GM12878 (cell line): ENCODE data around the gene SCCPDH. TPM values are rescaled to one million over a fixed set of nuclear protein-coding genes. Genes with fewer than 3 reads are reported as not detected.

Source experiments
- ATAC-seq: fragments of 200-7000 bp; cut with Tn5 transposase; 3 replicates; pipeline ENCODE4 v1.9.1; 2020; ENCODE audit warnings: mild to moderate bottlenecking, moderate library complexity
- BruUV-seq: library from RNA; stranded (reverse); fragments of 400-500 nt; replicated peaks from 2 replicates; lab custom pipeline; 2021; lab: Mats Ljungman, UMichigan
- CTCF ChIA-PET: fragments of 300-600 bp; sonication (Branson Sonifier 250); formaldehyde crosslinking; extraction: SDS; loops from one replicate; lab custom pipeline; 2021; ENCODE audit warnings: inconsistent platforms; lab: Yijun Ruan, JAX
- POLR2A ChIA-PET: fragments of 350-600 bp; formaldehyde crosslinking; extraction: SDS; loops from one replicate; lab custom pipeline; 2021; ENCODE audit warnings: inconsistent platforms; lab: Charles Lee
- RAD21 ChIA-PET: fragments of 300-600 bp; sonication (Branson Sonifier 250); formaldehyde crosslinking; loops from one replicate; lab custom pipeline; 2023; ENCODE audit warnings: antibody characterized with exemption; ENCODE audit not compliant: unreplicated experiment; lab: Charles Lee
- SMC1A ChIA-PET: fragments of 300-600 bp; sonication (Branson Sonifier 250); formaldehyde crosslinking; loops from one replicate; lab custom pipeline; 2023; ENCODE audit not compliant: unreplicated experiment, uncharacterized antibody; lab: Charles Lee
- DNase-seq: peaks from one replicate; pipeline ENCODE4 v3.0.0-alpha.2; 2011; ENCODE audit warnings: low read depth, low spot score
- FAIRE-seq: peaks from 3 replicates; lab custom pipeline; 2011; peaks lifted over from hg19 to GRCh38; lab: Jason Lieb, UNC
- H2AFZ ChIP-seq: 2 replicates; pipeline ENCODE4 v1.6.0; 2011; ENCODE audit warnings: low read depth, low read length, control low read depth; ENCODE audit not compliant: control insufficient read depth
- H3K27ac ChIP-seq: 2 replicates; pipeline ENCODE4 v1.5.1; 2011; ENCODE audit warnings: control low read depth; ENCODE audit not compliant: control insufficient read depth, insufficient read depth
- H3K27me3 ChIP-seq, 2 experiments: replicated peaks in 1 of 2; 2 replicates each; pipeline versions ENCODE4 v1.6.0 to v1.6.1; 2011; ENCODE audit warnings: low read length in 1 of 2; ENCODE audit not compliant: control insufficient read depth in 2 of 2, insufficient read depth in 2 of 2
- H3K36me3 ChIP-seq, 2 experiments: 2 replicates each; pipeline ENCODE4 v1.5.1; 2011; ENCODE audit warnings: low read length in 1 of 2; ENCODE audit not compliant: control insufficient read depth in 2 of 2, insufficient read depth in 2 of 2
- H3K4me1 ChIP-seq: 2 replicates; pipeline ENCODE4 v1.6.1; 2011; ENCODE audit warnings: mild to moderate bottlenecking, low read length, moderate library complexity, mixed read lengths; ENCODE audit not compliant: control insufficient read depth, insufficient read depth
- H3K4me2 ChIP-seq: 2 replicates; pipeline ENCODE4 v1.6.0; 2011; ENCODE audit warnings: control low read depth; ENCODE audit not compliant: control insufficient read depth, insufficient read depth
- H3K4me3 ChIP-seq: fragments of 200-600 bp; sonication (generic); 2 replicates; pipeline ENCODE4 v1.5.1; 2016
- H3K79me2 ChIP-seq: 2 replicates; pipeline ENCODE4 v1.6.0; 2011; ENCODE audit warnings: low read length; ENCODE audit not compliant: control insufficient read depth, insufficient read depth
- H3K9ac ChIP-seq: 2 replicates; pipeline ENCODE4 v1.8.0; 2011; ENCODE audit warnings: low read length, control low read depth, mixed read lengths; ENCODE audit not compliant: control insufficient read depth, insufficient read depth
- H3K9me3 ChIP-seq: replicated peaks from 3 replicates; pipeline ENCODE4 v1.5.1; 2011; ENCODE audit warnings: mild to moderate bottlenecking, low read length; ENCODE audit not compliant: control insufficient read depth, insufficient read depth
- H4K20me1 ChIP-seq: 2 replicates; pipeline ENCODE4 v1.6.0; 2011; ENCODE audit not compliant: control insufficient read depth, insufficient read depth
- ATF2 ChIP-seq: IDR thresholded peaks from 2 replicates; pipeline ENCODE4 v1.6.1; 2012; ENCODE audit warnings: low read length, inconsistent platforms
- BCL3 ChIP-seq: IDR thresholded peaks from 2 replicates; pipeline ENCODE4 v1.6.1; 2011; ENCODE audit warnings: borderline replicate concordance, low read depth, mild to moderate bottlenecking, moderate library complexity, low read length; ENCODE audit not compliant: insufficient read depth, poor library complexity, severe bottlenecking
- ESRRA ChIP-seq: IDR thresholded peaks from 2 replicates; pipeline ENCODE4 v1.6.1; 2012; ENCODE audit warnings: mild to moderate bottlenecking, low read length, improper control_type of control experiment
- FOXK2 ChIP-seq: fragments of 450-650 bp; IDR thresholded peaks from 2 replicates; pipeline ENCODE4 v1.6.1; 2017; ENCODE audit warnings: mild to moderate bottlenecking, moderate library complexity
- GATAD2B ChIP-seq: fragments of 450-650 bp; conservative IDR thresholded peaks from 2 replicates; pipeline ENCODE4 v1.6.1; 2017; ENCODE audit warnings: low read depth, mild to moderate bottlenecking, moderate library complexity
- HCFC1 ChIP-seq: fragments of 150-350 bp; IDR thresholded peaks from 2 replicates; pipeline ENCODE4 v1.6.1; 2014; ENCODE audit warnings: low read length
- HSF1 ChIP-seq: fragments of 150-350 bp; IDR thresholded peaks from 2 replicates; pipeline ENCODE4 v1.6.1; 2014; ENCODE audit warnings: mild to moderate bottlenecking, low read depth, low read length
- KAT2A ChIP-seq: conservative IDR thresholded peaks from 2 replicates; pipeline ENCODE4 v1.6.1; 2011; ENCODE audit warnings: low read depth, low read length; ENCODE audit not compliant: control insufficient read depth
- LARP7 ChIP-seq: fragments of 450-650 bp; IDR thresholded peaks from 2 replicates; pipeline ENCODE4 v1.6.1; 2017; ENCODE audit warnings: mild to moderate bottlenecking
- NBN ChIP-seq: fragments of 450-650 bp; IDR thresholded peaks from 2 replicates; pipeline ENCODE4 v1.6.1; 2016
- PML ChIP-seq: IDR thresholded peaks from 2 replicates; pipeline ENCODE4 v1.6.1; 2012; ENCODE audit warnings: low read length, inconsistent platforms
- SIN3A ChIP-seq: IDR thresholded peaks from 2 replicates; pipeline ENCODE4 v1.6.1; 2012; ENCODE audit warnings: low read depth, low read length, improper control_type of control experiment
- ZBTB40 ChIP-seq: fragments of 450-650 bp; IDR thresholded peaks from 2 replicates; pipeline ENCODE4 v1.6.1; 2016; ENCODE audit warnings: mild to moderate bottlenecking, moderate library complexity, borderline replicate concordance
- WGBS: methylation state at CpG from one replicate; pipeline ENCODE4 v1.1.6; 2016; ENCODE audit warnings: low lambda C conversion rate; ENCODE audit not compliant: insufficient replicate concordance, insufficient coverage; ENCODE audit errors: missing lambda C conversion rate; 5-methylcytosine and 5-hydroxymethylcytosine counted together
- in situ Hi-C: fragments of 300-500 bp; cut with MboI; formaldehyde crosslinking; loops from 9 replicates; pipeline ENCODE4 v1.14.3; 2018; ENCODE audit warnings: mixed read lengths
- intact Hi-C: fragments of 100-400 bp; cut with micrococcal nuclease; formaldehyde crosslinking; loops from one replicate; pipeline ENCODE4 v1.14.2; 2022; ENCODE audit not compliant: unreplicated experiment
- polyA plus RNA-seq, 11 experiments: library from polyadenylated mRNA; depleted of rRNA in 4 of 11; unstranded in 6 of 11; stranded (reverse) in 5 of 11; fragments of >200 nt; fragmentation: Nextera tagmentation in 4 of 11; fragmentation: Illumina TruSeq in 1 of 11; extraction: Ambion mirVana in 4 of 11; extraction: Trizol in 1 of 11; gene quantifications; 1 replicate in 1 of 11; 2 replicates in 10 of 11; pipeline versions ENCODE4 v1.2.1 to v1.2.3, GENCODE V29; 2011 to 2016; ENCODE audit warnings: inconsistent platforms in 2 of 11, missing spikeins in 2 of 11, low read depth in 1 of 11
- total RNA-seq, 4 experiments: library from RNA; depleted of rRNA in 3 of 4; stranded (reverse); fragments of >200 nt in 3 of 4; fragmentation: Illumina TruSeq in 1 of 4; extraction: Trizol in 1 of 4; gene quantifications; 2 replicates each; pipeline versions ENCODE4 v1.2.1 to v1.2.3, GENCODE V29; 2013 to 2021

SCCPDH gene
- total and polyA plus RNA-seq, 10 of the 15 experiments (the other 5 are each of a cell fraction or from before 2014, with no cell fraction given), result 5.4 to 44.8 (median 24.5) TPM

- no peak for TF ChIP-seq BCL3
- no peak for TF ChIP-seq HCFC1
Observed at GRCh38 chr1:246689409-246690008, 34.7 kb upstream of the SCCPDH start (continued).

- Histone ChIP-seq H3K4me1 (no peaks in the 10 kb centered on the region), H3K79me2 (no peaks in the 10 kb centered on the region), H3K9me3 (no peaks in the 10 kb centered on the region; the same call in 2 of the 3 replicates), H3K4me2 (no peak overlapping the region; the same call in 1 of the 2 replicates), H3K27me3 (no peaks in the 10 kb centered on the region), H4K20me1 (no peaks in the 10 kb centered on the region), H2AFZ (no peak overlapping the region), H3K36me3 (no peaks in the 10 kb centered on the region), H3K27ac (no peak overlapping the region), H3K9ac (no peak overlapping the region), H3K4me3 (no peak overlapping the region)
- in situ Hi-C loops, result loop anchor here (10.0 kb wide), 1 partner anchor 1535 kb away; the partner anchor contains the start of gene KIF26B
- ChIA-PET POLR2A (no interaction called here), RAD21 (interaction anchor here (1.9 kb wide), 1 partner anchor 192 kb away, joined by 9 read pairs; no protein-coding TSS in a partner anchor), SMC1A (interaction anchor here (1.0 to 1.7 kb wide), 3 partner anchors 17 to 270 kb away, joined by 3 to 5 read pairs (median 5); no protein-coding TSS in a partner anchor), CTCF (interaction anchor here (0.7 to 3.1 kb wide), 25 partner anchors 8 to 797 kb away, joined by 3 to 16 read pairs (median 5); partner anchors contain the start of genes CNST, SCCPDH and TFB2M)
- DNase-seq (no peak), FAIRE-seq (no peak), ATAC-seq (no peak)
- no TSS peak for BruUV-seq
- 64% methylated on average over 12 of the region's 12 CpGs for WGBS
- intact Hi-C loops, result no loop called here
- TF ChIP-seq HSF1 (no peak), ZBTB40 (no peak), NBN (no peak), PML (no peak), LARP7 (no peak), KAT2A (no peak), GATAD2B (no peak), ESRRA (no peak), SIN3A (no peak), HCFC1 (no peak), FOXK2 (no peak), ATF2 (no peak)
Observed at GRCh38 chr1:246690100-246690499, 34.1 kb upstream of the SCCPDH start.
